ENCODE results near the gene VSX1. TPM values are rescaled to one million over a fixed set of nuclear protein-coding genes. Genes with fewer than 3 reads are reported as not detected.

VSX1 gene
- total RNA-seq, 1 experiment from 2014 or later, result not detected

- no TSS peak for BruUV-seq (replicated peaks)
- no peak overlapping the region for H3K4me3 ChIP-seq (ENCODE audit: low read depth, low read length, poor library complexity, severe bottlenecking)
- no peaks in the 10 kb centered on the region for H3K36me3 ChIP-seq (ENCODE audit: insufficient read depth, low read length, poor library complexity, severe bottlenecking)
- DNase-seq (ENCODE audit: low spot score), result no peak
- CTCF ChIA-PET, result no interaction called here
- no peaks in the 10 kb centered on the region for H3K27me3 ChIP-seq (replicated peaks; ENCODE audit: insufficient read depth, low read depth, low read length, poor library complexity)
- TF ChIP-seq EZH2 (IDR thresholded peaks at IDR 0.05; ENCODE audit: borderline replicate concordance, low read depth, low read length, poor library complexity, severe bottlenecking), result no peak
- TF ChIP-seq CTCF (conservative IDR thresholded peaks at IDR 0.05; ENCODE audit: low read depth, low read length), result no peak
- POLR2A ChIA-PET (ENCODE audit: low non-redundant PET), result no interaction called here
- no peaks in the 10 kb centered on the region for H3K9me3 ChIP-seq (ENCODE audit: low read depth, low read length, poor library complexity, severe bottlenecking)
- no peak overlapping the region for H3K27ac ChIP-seq (ENCODE audit: low read depth, low read length, poor library complexity, severe bottlenecking)
- intact Hi-C loops (cut with micrococcal nuclease; ENCODE audit: unreplicated experiment), result no loop called here
- peaks cover 20% of the 10 kb centered on the region for H3K4me1 ChIP-seq (ENCODE audit: insufficient read depth, low read length, poor library complexity, severe bottlenecking)
Observed at GRCh38 chr20:25041813-25042530, 40.0 kb downstream of the VSX1 start.

- Histone ChIP-seq H3K36me3 (ENCODE audit: insufficient read depth, low read length, poor library complexity, severe bottlenecking) (no peaks in the 10 kb centered on the region), H3K27ac (ENCODE audit: low read depth, low read length, poor library complexity, severe bottlenecking) (no peak overlapping the region), H3K4me3 (ENCODE audit: low read depth, low read length, poor library complexity, severe bottlenecking) (no peak overlapping the region), H3K27me3 (replicated peaks; ENCODE audit: insufficient read depth, low read depth, low read length, poor library complexity) (no peaks in the 10 kb centered on the region), H3K4me1 (ENCODE audit: insufficient read depth, low read length, poor library complexity, severe bottlenecking) (peaks cover 32% of the 10 kb centered on the region), H3K9me3 (ENCODE audit: low read depth, low read length, poor library complexity, severe bottlenecking) (no peaks in the 10 kb centered on the region)
- TF ChIP-seq CTCF (conservative IDR thresholded peaks at IDR 0.05; ENCODE audit: low read depth, low read length), result no peak
- TF ChIP-seq EZH2 (IDR thresholded peaks at IDR 0.05; ENCODE audit: borderline replicate concordance, low read depth, low read length, poor library complexity, severe bottlenecking), result no peak
- POLR2A ChIA-PET (ENCODE audit: low non-redundant PET), result no interaction called here
- no TSS peak for BruUV-seq (replicated peaks)
- intact Hi-C loops (cut with micrococcal nuclease; ENCODE audit: unreplicated experiment), result no loop called here
- DNase-seq (ENCODE audit: low spot score), result no peak
- CTCF ChIA-PET, result no interaction called here
Observed at GRCh38 chr20:25040438-25040831, 41.5 kb downstream of the VSX1 start.

- POLR2A ChIA-PET (ENCODE audit: low non-redundant PET), result no interaction called here
- CTCF ChIA-PET, result no interaction called here
- no peaks in the 10 kb centered on the region for H3K36me3 ChIP-seq (ENCODE audit: insufficient read depth, low read length, poor library complexity, severe bottlenecking)
- H3K4me1 ChIP-seq (ENCODE audit: insufficient read depth, low read length, poor library complexity, severe bottlenecking), result peaks cover 32% of the 10 kb centered on the region
- H3K27ac ChIP-seq (ENCODE audit: low read depth, low read length, poor library complexity, severe bottlenecking), result no peak overlapping the region
- no peaks in the 10 kb centered on the region for H3K27me3 ChIP-seq (replicated peaks; ENCODE audit: insufficient read depth, low read depth, low read length, poor library complexity)
- H3K9me3 ChIP-seq (ENCODE audit: low read depth, low read length, poor library complexity, severe bottlenecking), result no peaks in the 10 kb centered on the region
- intact Hi-C loops (cut with micrococcal nuclease; ENCODE audit: unreplicated experiment), result no loop called here
- no TSS peak for BruUV-seq (replicated peaks)
- no peak for DNase-seq (ENCODE audit: low spot score)
- TF ChIP-seq EZH2 (IDR thresholded peaks at IDR 0.05; ENCODE audit: borderline replicate concordance, low read depth, low read length, poor library complexity, severe bottlenecking), result no peak
- TF ChIP-seq CTCF (conservative IDR thresholded peaks at IDR 0.05; ENCODE audit: low read depth, low read length), result no peak
- no peak overlapping the region for H3K4me3 ChIP-seq (ENCODE audit: low read depth, low read length, poor library complexity, severe bottlenecking)
Observed at GRCh38 chr20:25039697-25040437, 42.1 kb downstream of the VSX1 start.

All from A673 (cell line).